Retina (tissue), 1 donor: ENCODE results near the gene ADGRG1.

Source experiments
- DNase-seq: peaks from one replicate; pipeline ENCODE4 v3.0.0-alpha.2; 2016

Gene ADGRG1

DNA sequence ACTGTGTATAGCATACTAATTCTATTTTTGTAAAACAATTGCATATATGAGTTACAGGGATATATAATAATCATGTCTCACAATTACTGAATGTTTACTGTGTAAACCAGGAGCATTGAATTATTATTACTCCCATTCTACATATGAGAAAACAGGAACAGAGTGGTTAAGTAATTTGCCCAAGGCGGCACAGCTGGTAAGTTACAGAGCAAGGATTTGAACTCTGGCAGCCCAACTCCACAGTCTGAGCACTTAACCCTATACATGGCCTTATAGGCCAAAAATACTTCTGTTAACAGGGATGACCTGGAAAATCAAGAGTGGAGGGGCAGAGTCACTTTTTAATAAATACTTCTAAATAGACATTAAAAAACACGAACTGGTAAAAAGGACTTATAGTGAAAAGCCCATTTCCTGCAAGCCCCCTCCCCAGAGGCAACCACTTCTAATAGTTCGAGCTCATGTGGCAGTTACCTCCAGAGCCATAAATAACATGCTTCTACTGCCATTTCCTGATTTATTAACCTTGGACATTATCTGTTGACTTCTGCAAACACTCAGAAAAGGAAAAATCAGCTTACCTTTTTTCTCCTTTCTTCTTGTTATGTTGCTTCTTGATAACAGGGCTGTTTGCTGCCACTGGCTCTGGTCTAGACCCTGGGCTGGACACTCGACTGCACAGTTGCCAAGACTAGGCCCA lies 22.1 kb upstream of the ADGRG1 start:
- no peak for DNase-seq

DNA sequence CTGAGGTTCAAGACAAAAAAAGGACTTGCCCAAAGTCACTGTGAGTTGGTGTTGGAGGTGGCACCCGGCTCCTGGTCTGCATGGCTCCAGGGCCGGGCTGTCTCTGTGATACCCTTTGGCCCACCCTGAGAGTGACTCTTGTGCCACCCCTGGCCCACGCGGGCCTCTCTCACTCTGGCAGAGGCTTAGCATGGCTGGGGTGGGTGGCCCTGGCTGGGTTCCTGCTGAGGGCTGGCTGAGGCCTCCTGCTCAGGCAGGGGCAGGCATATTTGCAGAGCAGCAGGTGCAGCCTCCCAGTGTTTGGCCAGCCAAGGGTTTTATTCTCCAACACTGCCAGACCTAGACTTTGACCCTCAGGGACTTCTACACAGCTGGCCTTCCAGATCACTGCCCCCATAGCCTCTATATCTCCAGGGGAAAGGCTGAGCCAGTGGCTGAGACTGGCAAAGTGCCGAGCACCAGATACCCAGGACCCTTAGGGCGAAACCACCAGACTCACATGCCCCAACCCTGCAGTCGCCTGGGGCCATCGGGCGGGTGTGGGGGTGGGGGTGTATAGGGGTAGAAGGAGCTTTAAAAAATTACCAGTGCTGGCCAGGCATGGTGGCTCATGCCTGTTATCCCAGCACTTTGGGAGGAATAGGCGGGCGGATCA lies 21.5 kb upstream of the ADGRG1 start:
- DNase-seq: no peak

DNA sequence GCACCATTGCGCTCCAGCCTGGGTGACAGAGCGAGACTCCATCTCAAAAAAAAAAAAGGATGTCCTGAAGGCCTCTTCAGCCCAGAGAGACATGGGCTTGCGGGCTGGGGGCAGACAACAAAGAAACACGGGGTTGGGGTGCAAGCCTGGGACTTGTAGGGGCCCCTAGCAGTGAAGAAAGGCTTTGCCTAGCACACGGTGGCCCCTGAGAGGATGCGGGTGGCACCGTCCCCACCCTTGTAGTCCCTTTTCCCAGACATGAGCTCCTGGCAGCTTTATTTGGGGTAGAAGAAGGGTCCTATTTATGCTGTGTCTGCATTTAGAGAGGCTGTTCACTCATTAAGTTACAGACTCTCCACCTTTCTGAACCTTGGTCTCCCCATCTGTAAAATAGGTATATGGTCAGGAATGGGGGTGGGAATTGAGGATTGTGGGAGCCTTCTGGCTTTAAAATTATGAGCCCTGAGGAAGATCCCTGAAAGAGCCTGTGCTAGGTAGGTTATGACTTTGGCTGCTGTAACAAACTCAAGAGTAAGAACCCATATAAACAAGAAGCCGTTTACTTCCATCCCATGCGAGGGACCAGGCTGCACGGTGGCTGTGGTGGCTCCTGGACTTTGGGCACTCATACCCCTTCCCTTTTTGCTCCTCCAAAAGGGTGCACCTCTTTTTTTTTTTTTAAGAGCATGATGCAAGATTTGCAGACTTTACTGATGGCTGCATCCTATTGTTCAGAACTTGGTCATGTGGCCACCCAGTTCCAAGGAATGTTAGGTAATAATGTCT lies 20.6 kb upstream of the ADGRG1 start:
- no peak for DNase-seq

DNA sequence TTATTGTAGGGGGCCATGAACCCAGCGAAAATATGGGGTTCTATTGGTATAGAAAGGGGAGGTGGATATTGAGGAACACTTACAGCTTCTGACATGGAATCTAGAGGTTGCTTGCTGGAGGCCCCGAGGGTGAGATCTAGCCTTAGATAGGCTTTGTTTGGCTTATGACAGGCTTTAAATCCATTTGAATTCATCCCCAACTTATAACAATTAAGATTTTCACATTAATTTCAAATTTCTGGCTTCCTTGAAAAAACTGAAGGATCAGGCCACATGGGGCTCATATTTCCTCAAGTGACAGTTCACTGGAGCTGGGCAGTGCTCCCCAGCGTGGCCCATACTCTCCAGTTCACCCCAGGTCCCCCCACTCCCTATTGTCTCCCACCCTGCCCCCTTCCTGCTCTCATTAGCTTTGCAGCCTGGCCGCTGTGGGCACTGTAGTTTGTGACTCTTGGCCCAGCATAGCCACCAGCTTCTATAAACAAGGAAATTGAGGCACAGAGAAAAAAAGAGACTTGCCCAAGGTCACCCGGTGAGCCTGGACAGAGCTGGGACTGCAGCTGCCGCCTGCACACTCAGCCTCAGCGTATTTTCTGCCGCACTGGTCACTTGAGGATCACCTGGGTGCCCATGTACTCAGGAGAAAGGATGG lies 19.8 kb upstream of the ADGRG1 start:
- no peak for DNase-seq

DNA sequence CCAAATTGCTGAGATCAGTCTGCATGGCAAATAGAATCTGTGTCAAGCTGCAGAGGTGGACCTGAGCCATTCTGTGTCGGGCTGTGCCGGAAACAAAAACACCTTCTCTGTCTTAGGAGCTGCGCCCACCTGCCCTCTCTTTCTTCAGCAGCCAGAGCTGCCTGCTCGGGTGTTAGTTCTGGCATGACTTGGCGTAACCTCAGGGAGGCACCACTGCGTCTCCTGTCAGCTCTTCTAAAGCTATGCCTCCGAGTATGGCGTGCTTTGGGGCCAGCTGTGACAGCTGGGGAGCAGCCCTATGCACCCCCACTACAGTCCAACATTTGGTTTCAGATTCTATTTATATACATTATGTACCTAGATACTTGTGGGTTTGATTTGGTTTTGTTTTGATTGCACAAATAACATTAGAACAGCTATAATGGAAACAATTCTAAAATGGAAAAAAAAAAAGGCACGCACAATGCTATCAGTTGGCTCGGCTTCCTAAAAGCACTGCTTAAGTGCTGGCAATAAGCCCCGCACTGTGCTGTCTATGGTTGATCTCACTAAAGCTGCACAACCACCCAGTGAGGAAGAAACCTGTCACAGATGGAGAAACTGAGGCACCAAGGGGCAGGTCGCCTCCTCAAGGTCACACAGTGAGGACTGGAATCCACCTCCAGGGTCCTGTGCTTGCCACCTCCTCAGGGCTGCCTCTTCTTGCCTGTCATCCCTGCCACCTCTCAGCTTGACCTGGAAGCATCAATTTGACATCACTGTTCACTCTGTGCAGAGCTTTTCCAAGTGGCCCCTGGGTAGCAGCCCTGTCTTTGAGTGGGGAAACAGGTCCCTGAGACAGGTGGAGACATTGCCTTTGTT lies 18.7 kb upstream of the ADGRG1 start:
- DNase-seq: no peak

DNA sequence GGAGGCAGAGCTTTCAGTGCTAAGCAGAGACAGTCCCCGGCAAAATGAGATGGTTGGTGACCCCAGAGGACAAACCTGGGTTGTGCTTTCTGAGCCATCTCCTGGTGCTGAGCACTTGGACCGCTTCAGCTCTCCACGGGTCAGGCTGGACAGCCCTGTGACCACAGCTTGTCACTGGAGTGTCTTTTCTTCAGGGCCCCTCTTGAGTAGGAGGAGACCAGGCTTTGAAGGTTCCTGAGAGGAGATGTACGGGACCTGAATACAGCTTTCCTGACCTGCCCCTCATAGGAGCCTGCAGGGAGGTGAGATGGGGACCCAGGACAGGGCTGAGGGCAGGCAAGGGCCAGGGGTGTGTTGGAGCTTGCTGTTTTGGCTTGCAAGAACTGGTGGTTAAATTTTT lies 17.8 kb upstream of the ADGRG1 start:
- no peak for DNase-seq

DNA sequence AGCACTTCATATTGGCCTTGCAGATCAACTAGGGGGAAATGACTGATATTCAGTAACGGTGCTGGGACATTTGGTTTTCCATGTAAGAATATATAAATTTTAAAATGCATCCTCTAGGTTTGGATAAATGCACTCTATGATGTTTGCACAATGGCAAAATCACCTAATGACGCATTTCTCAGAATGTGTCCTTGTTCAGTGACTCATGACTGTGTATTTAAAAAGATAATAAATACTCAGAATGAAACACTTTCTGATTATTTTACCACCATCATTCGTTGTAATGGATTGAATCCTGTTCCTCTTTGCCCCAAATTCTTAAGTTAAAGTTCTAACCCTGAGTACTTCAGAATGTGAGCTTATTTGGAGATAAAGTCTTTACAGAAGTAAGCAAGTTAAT lies 17.2 kb upstream of the ADGRG1 start:
- no peak for DNase-seq

DNA sequence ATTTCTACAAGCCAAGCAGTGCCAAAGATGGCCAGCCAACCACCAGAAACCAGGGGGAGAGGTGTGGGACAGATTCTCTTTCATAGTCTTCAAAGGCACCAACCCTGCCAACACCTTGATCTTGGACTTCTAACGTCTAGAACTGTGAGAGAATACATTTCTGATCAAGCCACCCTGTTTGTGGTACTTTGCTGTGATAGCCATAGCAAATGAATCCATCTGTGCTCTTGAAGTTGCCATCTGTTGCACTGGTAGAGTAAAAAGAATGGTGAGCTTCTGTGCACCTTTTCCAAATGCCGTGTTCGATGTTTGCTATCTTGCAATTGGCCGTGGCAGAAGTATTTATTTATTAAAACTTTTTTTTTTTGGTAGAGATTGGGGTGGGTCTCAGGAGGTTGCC lies 16.7 kb upstream of the ADGRG1 start:
- DNase-seq: no peak

DNA sequence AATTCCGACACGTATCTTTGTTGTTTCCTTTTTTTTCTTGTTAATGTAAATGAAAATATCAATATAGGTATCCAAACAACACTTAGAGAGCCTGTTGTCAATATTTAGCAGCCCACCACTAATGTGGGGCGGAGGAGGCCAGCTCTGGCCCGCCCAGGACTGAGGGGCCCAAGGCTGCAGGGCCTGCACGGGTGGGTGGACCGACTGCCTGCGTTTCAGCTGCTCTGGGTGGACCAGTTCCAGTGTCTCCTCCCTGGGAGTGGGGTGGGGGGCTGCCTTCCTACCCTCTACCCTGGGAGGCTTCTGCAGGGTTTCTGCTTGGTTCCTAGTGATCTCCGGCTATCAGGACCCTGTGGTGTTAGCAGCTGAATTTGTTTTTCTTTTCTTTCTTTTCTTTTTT lies 15.9 kb upstream of the ADGRG1 start:
- no peak for DNase-seq

DNA sequence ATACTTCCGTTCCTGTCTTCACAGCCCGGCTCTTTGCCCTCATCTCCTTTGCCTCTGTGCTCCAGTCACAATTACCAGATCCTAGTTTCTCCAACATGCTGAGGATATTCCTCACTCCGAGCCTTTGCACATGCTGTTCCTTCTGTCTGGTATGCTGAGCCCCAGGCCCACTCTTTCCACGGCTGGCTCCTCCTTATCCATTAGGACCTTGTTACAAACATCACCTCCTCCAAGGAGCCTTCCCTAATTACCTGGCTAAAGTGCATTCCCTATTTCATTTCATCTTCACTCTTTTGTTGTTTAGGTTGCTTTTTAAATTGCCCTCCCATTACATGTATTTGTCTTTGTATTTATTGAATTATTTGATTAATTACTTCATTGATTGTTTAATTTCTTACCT lies 14.9 kb upstream of the ADGRG1 start:
- no peak for DNase-seq

DNA sequence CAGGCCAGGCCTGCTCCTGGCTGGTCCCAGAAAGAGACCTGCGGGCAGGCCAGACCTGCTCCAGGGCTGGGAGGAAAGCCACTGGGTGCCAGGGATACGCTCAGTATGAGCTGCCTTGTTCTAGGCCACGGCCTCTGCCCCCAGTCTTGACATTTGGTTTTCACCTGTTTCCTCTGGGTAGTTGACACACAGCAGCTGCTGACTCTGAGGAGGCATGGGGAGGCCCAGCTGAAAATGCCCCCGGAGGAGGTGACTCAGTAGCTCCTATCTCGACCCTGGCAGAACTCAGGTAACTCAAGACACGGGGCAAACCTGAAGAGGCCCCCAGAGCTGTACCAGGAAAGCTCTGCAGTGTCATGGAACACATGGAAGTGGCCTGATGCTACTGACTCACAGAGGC lies 13.9 kb upstream of the ADGRG1 start:
- no peak for DNase-seq

DNA sequence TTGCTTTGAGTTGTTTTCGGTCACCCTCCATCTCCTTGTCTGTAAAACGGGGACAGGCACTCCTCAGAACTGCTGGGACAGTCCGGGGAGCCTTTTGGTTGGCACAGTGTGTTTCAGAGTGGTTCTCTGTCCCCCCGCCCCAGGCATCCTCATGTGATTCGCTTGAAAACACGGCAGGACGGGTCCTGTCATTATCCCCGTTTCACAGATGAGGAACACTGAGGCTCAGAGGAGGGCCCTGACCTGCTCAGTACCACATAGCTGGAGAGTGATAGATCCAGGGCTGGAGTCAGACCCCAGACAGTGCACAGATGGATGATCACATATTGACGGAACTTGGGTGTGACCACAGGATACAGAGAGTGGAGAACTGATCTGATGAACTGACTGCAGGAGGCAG lies 13.5 kb upstream of the ADGRG1 start:
- DNase-seq: no peak

DNA sequence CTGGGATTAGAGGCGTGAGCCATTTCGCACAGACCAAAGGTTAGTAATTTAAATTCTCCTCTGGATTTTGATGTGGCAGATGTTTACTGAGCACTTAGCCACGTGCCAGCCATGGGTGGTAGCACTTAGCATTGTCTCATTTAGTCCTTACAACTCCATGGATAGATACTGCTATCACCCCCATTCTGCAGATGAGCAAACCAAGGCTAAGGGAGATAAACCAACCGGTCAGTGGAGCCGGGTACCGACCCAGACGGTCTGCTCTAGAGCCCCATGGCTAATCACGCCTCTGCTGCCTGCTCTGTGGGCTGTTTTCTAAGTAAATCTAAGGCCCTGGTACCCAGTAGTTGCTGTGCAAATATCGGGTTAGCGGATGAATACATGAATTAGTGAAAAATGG lies 12.6 kb upstream of the ADGRG1 start:
- no peak for DNase-seq

DNA sequence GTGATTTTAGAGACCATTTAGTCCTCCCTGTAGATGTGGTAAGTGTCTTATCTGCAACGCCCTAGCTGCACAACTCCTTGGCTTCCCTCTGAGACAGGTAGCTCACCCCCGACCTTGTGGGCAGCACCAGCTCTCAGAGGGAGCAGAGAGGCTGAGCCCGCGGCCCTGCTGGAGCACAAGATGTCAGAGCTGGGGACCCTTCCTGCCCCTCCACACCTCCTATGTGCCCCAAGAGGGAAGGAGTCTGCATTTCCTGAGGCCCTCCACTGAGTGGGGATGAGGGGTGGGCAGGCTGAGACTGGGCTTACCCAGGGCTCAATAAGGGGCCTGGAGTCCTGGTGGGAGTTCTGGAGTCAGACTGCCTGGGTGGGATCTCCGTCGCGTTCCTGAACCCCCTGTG lies 12.2 kb upstream of the ADGRG1 start:
- no peak for DNase-seq

DNA sequence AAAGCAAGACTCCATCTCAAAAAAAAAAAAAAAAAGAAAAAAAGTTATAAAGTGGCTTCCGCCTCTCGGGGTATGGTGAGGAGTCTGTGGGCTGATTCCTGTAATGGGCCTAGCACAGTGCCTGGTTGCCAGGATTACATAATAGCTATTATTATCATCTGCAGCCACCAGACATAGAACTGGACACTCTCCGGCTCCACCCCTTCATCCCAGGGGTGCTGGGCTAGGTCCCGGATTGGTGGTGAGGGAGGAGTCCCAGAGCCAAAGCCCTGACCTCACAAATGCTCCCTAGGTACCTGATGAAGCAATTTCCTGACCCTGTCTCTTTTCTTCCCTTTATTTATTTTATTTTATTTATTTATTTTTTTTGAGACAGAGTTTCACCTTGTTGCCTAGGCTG lies 11.6 kb upstream of the ADGRG1 start:
- no peak for DNase-seq

DNA sequence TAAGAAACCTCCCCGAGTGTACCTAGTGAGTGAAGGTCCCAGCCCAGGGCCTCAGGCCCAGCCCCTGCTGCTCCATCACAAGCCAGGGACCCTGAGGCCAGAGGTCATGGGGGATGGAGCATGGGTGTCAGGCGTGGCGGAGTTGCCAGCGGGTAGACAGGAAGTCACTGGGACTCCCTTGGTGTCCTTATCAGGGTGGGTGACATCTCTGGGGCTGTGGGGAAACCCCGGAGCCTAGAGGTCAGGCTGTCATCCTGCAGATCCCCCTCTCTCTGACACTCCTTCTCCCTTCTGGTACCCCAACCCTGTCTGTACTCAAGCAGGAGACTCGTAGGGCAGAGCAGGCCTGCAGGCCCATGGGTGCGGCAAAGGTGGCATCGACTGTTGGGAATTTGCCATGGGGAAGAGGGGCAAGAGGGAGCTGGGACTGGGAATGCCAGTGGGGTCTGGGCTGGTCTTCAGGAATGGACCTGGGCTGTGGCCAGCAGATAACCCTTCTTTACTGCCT lies 10.8 kb upstream of the ADGRG1 start:
- DNase-seq: no peak

DNA sequence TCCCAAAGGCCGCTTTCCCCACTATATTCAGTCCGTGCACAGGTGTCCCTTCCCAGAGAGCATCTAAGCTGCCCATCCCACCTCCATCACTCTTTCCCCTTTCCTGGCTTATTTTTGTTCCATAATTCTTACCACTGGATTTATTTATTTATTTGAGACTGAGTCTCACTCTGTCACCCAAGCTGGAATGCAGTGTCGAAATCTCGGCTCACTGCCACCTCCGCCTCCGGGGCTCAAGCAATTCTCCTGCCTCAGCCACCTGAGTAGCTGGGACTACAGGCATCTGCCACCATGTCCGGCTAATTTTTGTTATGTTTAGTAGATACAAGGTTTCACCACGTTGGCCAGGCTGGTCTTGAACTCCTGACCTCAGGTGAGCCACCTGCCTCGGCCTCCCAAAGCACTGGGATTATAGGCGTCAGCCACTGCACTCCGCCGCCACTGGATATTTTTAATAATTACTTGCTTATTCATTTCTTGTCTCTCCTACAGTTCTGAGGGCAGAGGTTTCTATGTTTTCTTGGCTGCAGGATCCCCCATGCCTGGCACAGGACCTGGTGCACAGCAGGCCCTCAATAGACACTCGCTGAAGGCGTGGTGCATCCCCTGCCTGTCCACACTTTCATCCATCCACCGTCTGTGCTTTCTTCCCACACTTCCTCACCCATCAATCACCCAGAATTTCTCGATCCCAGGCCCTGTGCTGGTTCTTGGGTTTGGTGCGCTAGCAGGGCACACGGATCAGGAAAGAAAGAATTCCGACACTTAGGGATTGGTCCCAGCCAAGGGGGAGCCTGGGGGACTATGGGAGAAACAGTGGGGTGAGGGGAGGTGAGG lies 9.9 kb upstream of the ADGRG1 start:
- DNase-seq: no peak

DNA sequence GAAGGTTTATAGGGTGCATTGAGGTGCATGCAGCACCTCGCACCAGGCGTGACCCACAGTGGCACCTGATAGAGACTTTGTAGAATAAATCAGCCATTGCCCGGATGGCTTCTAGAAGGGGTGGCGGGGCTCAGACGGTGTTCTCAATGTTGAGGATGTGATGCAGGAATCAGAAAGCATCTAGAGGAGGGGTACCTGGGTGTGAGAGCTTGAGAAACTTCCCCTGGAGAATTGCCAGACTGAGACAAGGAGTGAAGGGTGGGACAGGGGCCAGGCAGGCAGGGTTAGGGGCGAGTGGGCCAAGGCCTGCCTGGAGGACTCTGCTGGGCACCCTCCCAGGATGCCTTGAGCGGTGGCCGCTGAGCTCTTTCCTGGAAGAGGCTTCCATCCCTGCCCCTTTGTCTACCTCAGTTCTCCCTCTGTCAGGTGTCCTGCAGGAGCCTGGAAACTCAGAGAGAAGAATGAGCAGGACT lies 9.3 kb upstream of the ADGRG1 start:
- no peak for DNase-seq

DNA sequence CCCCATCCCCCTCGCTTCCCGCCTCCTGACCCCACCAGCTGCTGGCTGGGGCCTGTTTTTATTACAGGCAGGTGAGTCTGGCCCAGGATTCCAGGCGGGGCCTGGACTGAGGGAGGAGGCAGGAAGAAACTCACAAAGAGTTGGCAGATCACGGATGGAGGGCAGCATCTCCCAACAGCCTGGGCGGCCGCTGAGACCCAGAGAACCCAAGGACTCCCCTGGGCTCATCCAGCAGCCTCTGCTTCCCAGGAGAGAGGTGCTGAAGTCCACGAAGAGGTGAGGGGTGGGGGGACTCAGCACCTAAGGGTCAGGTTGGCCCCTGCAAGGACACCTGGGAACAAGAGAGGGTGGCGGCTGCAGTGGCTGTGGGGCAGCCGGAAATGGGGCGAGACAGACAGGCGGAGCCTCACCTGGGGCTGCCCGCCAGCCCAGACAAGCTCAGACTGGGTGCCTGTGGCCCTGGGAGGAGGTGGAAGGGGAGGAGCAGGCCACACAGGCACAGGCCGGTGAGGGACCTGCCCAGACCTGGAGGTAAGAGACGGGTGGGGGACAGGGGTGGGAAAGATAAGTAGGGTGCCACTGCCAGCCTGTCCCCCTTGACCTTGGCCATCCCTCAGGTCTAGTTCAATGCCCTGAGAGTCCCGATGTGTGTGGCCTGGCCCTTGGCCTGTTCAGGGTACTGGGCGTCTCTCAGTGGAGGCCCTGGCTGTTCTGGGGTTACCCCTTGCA lies 8.7 kb upstream of the ADGRG1 start:
- no peak for DNase-seq
